Measurements from ENCODE around the gene ADAM19. TPM values are rescaled to one million over a fixed set of nuclear protein-coding genes. Genes with fewer than 3 reads are reported as not detected.

Gene ADAM19
- polyA plus RNA-seq, 1 of the 3 experiments (the other 2 are of a cell fraction) = 46.9 TPM

- ChIA-PET CTCF (no interaction called here), POLR2A (no interaction called here)
- Histone ChIP-seq H3K4me3 (ENCODE audit: low read depth in 2 of 2, low read length in 1 of 2) (no peak overlapping the region), H3K36me3 (replicated peaks in 1 of 2; ENCODE audit: control insufficient read depth in 1 of 2, insufficient read depth in 2 of 2, low read length in 1 of 2) (no peaks in the 10 kb centered on the region), H3K79me2 (ENCODE audit: insufficient read depth) (no peaks in the 10 kb centered on the region), H3K9ac (no peak overlapping the region), H3F3A (replicated peaks; ENCODE audit: insufficient read depth) (no peaks in the 10 kb centered on the region), H3K9me3 (no peaks in the 10 kb centered on the region), H3K27ac (ENCODE audit: low read depth in 2 of 2, low read length in 1 of 2) (no peak overlapping the region), H4K20me1 (ENCODE audit: insufficient read depth) (no peaks in the 10 kb centered on the region), H3K9me2 (no peaks in the 10 kb centered on the region), H2AFZ (ENCODE audit: low read depth) (peak overlapping the region; percentile 40; the same call in 1 of the 2 replicates), H3K27me3 (ENCODE audit: insufficient read depth) (no peaks in the 10 kb centered on the region), H3K4me1 (ENCODE audit: control insufficient read depth in 1 of 2, insufficient read depth in 2 of 2, low read depth in 1 of 2, low read length in 1 of 2) (0 out of 4 replicates have a peak, but pooled peaks cover 0 to 4% of the 10 kb centered on the region in 2 experiments), H3K4me2 (no peak overlapping the region)
- DNase-seq = no peak
- WGBS (ENCODE audit: low lambda C conversion rate) = 87% methylated on average over 10 of the region's 11 CpGs
- TF ChIP-seq EP300 (IDR thresholded peaks at IDR 0.05; ENCODE audit: borderline replicate concordance in 1 of 2, low read depth in 1 of 2, low read length in 1 of 2) = no peak
- no peak for TF ChIP-seq ZBTB33 (IDR thresholded peaks at IDR 0.05; ENCODE audit: borderline replicate concordance, low read depth)
- TF ChIP-seq SIN3A (IDR thresholded peaks at IDR 0.05; ENCODE audit: borderline replicate concordance, low read depth, low read length) = no peak
- no peak for TF ChIP-seq JUND (IDR thresholded peaks at IDR 0.05)
- TF ChIP-seq RAD21 (IDR thresholded peaks at IDR 0.05; ENCODE audit: low read length) = no peak
- TF ChIP-seq EZH2phosphoT487 (IDR thresholded peaks at IDR 0.05; ENCODE audit: borderline replicate concordance, low read depth) = no peak
- TF ChIP-seq FOSL2 (IDR thresholded peaks at IDR 0.05; ENCODE audit: borderline replicate concordance, low read depth) = no peak
- TF ChIP-seq FOXM1 (IDR thresholded peaks at IDR 0.05; ENCODE audit: low read depth) = no peak
- TF ChIP-seq CHD2 (IDR thresholded peaks at IDR 0.05; ENCODE audit: low read length, partially characterized antibody) = no peak
- TF ChIP-seq USF2 (IDR thresholded peaks at IDR 0.05; ENCODE audit: borderline replicate concordance, low read depth, low read length) = no peak
- no peak for TF ChIP-seq IRF3 (IDR thresholded peaks at IDR 0.05; ENCODE audit: low read depth, low read length)
- TF ChIP-seq FOXJ3 (CRISPR knock-in tag; IDR thresholded peaks at IDR 0.05) = no peak
- TF ChIP-seq TAF1 (IDR thresholded peaks at IDR 0.05; ENCODE audit: borderline replicate concordance, low read depth, low read length) = no peak
- TF ChIP-seq SMC3 (IDR thresholded peaks at IDR 0.05; ENCODE audit: low read depth, low read length) = no peak
- TF ChIP-seq CTCF (IDR thresholded peaks at IDR 0.05) = no peak
- no peak for TF ChIP-seq MAX (IDR thresholded peaks at IDR 0.05; ENCODE audit: low read depth)
- TF ChIP-seq GATA2 (CRISPR knock-in tag; IDR thresholded peaks at IDR 0.05) = no peak
- TF ChIP-seq RCOR1 (IDR thresholded peaks at IDR 0.05; ENCODE audit: low read length) = no peak
- TF ChIP-seq RFX5 (IDR thresholded peaks at IDR 0.05; ENCODE audit: low read length) = no peak
- TF ChIP-seq ELF1 (IDR thresholded peaks at IDR 0.05) = no peak
These were observed 38.0 kb upstream of the ADAM19 start for GRCh38 chr5:157613385-157614245.

Measured in SK-N-SH (cell line).